Loucy (cell line): ENCODE measurements around the gene FRG2.
"Not testable (repeated sequence)": the region's sequence is repeated elsewhere in the genome, so short reads cannot be mapped to it uniquely, and the experiment has no call there.

ENCODE experiments used
- H2AFZ ChIP-seq: fragments of 200-600 bp; sonication (generic); 2 replicates; pipeline ENCODE4 v1.6.0; 2016; ENCODE audit warnings: antibody characterized with exemption, mild to moderate bottlenecking, low read length, moderate library complexity
- H3F3A ChIP-seq: fragments of 200-600 bp; 2 replicates; pipeline ENCODE4 v1.6.0; 2016; ENCODE audit warnings: antibody characterized with exemption, low read depth, mild to moderate bottlenecking
- H3K27me3 ChIP-seq: fragments of 200-600 bp; sonication (generic); 2 replicates; pipeline ENCODE4 v1.6.1; 2014; ENCODE audit warnings: low read length, mild to moderate bottlenecking; ENCODE audit not compliant: insufficient read depth, poor library complexity, severe bottlenecking
- H3K36me3 ChIP-seq: fragments of 200-600 bp; sonication (generic); 2 replicates; pipeline ENCODE4 v1.6.1; 2016; ENCODE audit warnings: low read length; ENCODE audit not compliant: insufficient read depth
- H3K4me1 ChIP-seq: fragments of 200-600 bp; sonication (generic); 2 replicates; pipeline ENCODE4 v1.5.1; 2014; ENCODE audit warnings: low read length, mild to moderate bottlenecking; ENCODE audit not compliant: insufficient read depth, poor library complexity, severe bottlenecking
- H3K4me2 ChIP-seq: fragments of 200-600 bp; sonication (generic); 2 replicates; pipeline ENCODE4 v1.6.0; 2014; ENCODE audit warnings: antibody characterized with exemption, low read length, low read depth, mild to moderate bottlenecking; ENCODE audit not compliant: poor library complexity, severe bottlenecking
- H3K4me3 ChIP-seq: fragments of 200-600 bp; sonication (generic); 2 replicates; pipeline ENCODE4 v1.5.1; 2014; ENCODE audit warnings: low read length, mild to moderate bottlenecking, mixed read lengths; ENCODE audit not compliant: poor library complexity, severe bottlenecking
- H3K79me2 ChIP-seq: fragments of 200-600 bp; sonication (generic); 2 replicates; pipeline ENCODE4 v1.6.1; 2014; ENCODE audit warnings: low read length; ENCODE audit not compliant: insufficient read depth
- H3K9ac ChIP-seq: fragments of 200-600 bp; sonication (generic); 2 replicates; pipeline ENCODE4 v1.6.0; 2014; ENCODE audit warnings: mild to moderate bottlenecking, low read depth, low read length, moderate library complexity; ENCODE audit not compliant: poor library complexity, severe bottlenecking
- H3K9me2 ChIP-seq: fragments of 200-600 bp; sonication (generic); replicated peaks from 2 replicates; pipeline ENCODE4 v1.6.1; 2016; ENCODE audit warnings: low read depth, low read length, mixed read lengths
- H3K9me3 ChIP-seq: fragments of 200-600 bp; sonication (generic); 2 replicates; pipeline ENCODE4 v1.6.1; 2014; ENCODE audit warnings: mild to moderate bottlenecking, antibody characterized with exemption, low read length, low read depth; ENCODE audit not compliant: insufficient read depth
- H4K20me1 ChIP-seq: fragments of 200-600 bp; sonication (generic); 2 replicates; pipeline ENCODE4 v1.6.0; 2014; ENCODE audit warnings: antibody characterized with exemption, low read length, mild to moderate bottlenecking; ENCODE audit not compliant: insufficient read depth, poor library complexity, severe bottlenecking

The FRG2 gene

GRCh38 chr4:190040873-190041272, 13.8 kb upstream of the FRG2 start:
- not testable (repeated sequence) for H3K79me2 ChIP-seq, H3F3A ChIP-seq, H3K27me3 ChIP-seq, H4K20me1 ChIP-seq, H3K9me3 ChIP-seq, H3K4me3 ChIP-seq, H3K9me2 ChIP-seq, H3K4me2 ChIP-seq, H3K4me1 ChIP-seq, H2AFZ ChIP-seq, H3K9ac ChIP-seq, H3K36me3 ChIP-seq

- H4K20me1 ChIP-seq, H3K27me3 ChIP-seq, H3K9me3 ChIP-seq, H3K79me2 ChIP-seq, H3K4me1 ChIP-seq, H3K4me3 ChIP-seq, H3K4me2 ChIP-seq, H3K36me3 ChIP-seq, H3K9ac ChIP-seq, H3K9me2 ChIP-seq, H3F3A ChIP-seq, H2AFZ ChIP-seq: not testable (repeated sequence)
Observed at GRCh38 chr4:190037704-190038388, 10.8 kb upstream of the FRG2 start.

GRCh38 chr4:190031264-190031663, 4.2 kb upstream of the FRG2 start:
- H3K4me2 ChIP-seq, H3K4me3 ChIP-seq, H3K79me2 ChIP-seq, H3K27me3 ChIP-seq, H3K9me3 ChIP-seq, H3K36me3 ChIP-seq, H2AFZ ChIP-seq, H3K4me1 ChIP-seq, H3F3A ChIP-seq, H3K9ac ChIP-seq, H3K9me2 ChIP-seq, H4K20me1 ChIP-seq: not testable (repeated sequence)

GRCh38 chr4:190022614-190023281, 4.3 kb downstream of the FRG2 start:
- not testable (repeated sequence) for H3K4me3 ChIP-seq, H3F3A ChIP-seq, H3K4me2 ChIP-seq, H3K79me2 ChIP-seq, H4K20me1 ChIP-seq, H3K9me2 ChIP-seq, H3K9ac ChIP-seq, H3K4me1 ChIP-seq, H2AFZ ChIP-seq, H3K36me3 ChIP-seq, H3K27me3 ChIP-seq
- peaks cover 10% of the 10 kb centered on the region; the same call in 1 of the 2 replicates for H3K9me3 ChIP-seq

GRCh38 chr4:190021973-190022372, 5.1 kb downstream of the FRG2 start:
- not testable (repeated sequence) for H3K27me3 ChIP-seq, H3K9ac ChIP-seq, H3K4me2 ChIP-seq, H4K20me1 ChIP-seq, H3K4me1 ChIP-seq, H3K4me3 ChIP-seq, H2AFZ ChIP-seq, H3F3A ChIP-seq, H3K79me2 ChIP-seq, H3K9me2 ChIP-seq, H3K36me3 ChIP-seq
- peaks cover 12% of the 10 kb centered on the region; the same call in 1 of the 2 replicates for H3K9me3 ChIP-seq
